Measurements from ENCODE around the gene XPO5. TPM values are rescaled to one million over a fixed set of nuclear protein-coding genes. Genes with fewer than 3 reads are reported as not detected.
A peak's percentile ranks its signal among the peaks of the same experiment; 100 is the strongest.

The XPO5 gene
- total RNA-seq, 1 donor from 2014 or later: 33.5 TPM

DNA sequence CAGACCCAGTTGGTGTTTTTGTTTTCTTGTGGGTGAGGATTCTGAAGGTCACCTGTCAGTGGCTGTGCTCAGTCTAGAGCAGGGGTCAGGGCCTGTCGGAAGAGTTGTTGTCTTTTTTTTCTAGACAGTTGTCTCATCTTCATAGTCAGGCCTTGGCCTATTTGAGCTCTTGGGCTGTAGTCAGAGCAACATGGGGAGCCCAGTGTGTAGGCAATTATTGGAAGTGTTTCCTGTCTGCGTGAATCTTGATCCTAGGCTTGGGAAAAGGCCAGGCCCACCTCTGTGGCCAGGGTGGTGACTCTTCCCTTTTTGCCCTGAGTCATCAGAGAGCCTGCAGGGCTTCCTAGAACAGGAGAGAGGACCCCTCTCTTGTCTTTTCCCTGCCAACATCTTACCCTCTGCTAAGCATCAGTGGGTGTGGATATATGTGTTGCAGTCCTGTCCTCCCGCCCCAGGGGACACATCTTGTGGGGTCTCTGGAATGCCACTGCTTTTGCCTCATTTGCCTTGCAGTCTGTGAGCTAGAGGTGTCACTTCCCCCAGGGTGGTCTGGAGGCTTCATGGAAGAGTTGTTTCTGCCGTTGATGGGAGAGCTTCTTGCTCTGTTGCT, 87.1 kb downstream of the XPO5 start:
- DNase-seq (ENCODE audit: low spot score): no peak
- intact Hi-C loops (cut with DNase I): no loop called here
- ATAC-seq: no peak

DNA sequence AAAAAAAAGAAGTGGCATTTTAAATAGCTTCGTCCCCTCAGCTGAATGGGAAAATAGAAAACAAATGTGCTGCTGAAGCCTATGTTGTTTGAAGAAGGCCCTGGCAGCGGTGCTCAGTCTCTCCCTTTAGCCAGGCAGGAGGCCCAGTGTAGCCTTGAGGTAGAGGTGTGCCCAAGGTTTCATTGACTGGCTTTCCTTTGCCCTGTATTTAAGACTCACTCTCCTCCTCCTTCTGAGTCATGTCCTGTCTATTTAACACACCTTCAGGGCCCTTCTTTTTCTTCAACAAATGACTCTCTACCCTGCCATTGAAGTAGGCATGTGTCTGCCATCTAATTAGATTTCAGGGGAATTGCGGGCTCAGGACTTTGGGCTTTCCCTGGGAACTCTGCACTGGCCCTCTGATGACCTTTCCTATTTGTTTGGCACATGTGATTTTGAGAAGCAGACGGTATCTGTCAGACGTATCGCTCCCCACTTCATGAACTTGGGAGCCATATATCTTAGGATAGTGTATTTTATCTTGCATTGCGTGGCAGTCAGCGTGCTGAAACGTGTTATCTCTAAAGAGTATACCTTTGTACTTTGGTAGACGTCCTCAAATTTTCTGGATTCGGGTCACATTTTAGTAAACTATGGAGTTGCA, 94.1 kb downstream of the XPO5 start:
- DNase-seq (ENCODE audit: low spot score): no peak
- intact Hi-C loops (cut with DNase I): no loop called here

DNA sequence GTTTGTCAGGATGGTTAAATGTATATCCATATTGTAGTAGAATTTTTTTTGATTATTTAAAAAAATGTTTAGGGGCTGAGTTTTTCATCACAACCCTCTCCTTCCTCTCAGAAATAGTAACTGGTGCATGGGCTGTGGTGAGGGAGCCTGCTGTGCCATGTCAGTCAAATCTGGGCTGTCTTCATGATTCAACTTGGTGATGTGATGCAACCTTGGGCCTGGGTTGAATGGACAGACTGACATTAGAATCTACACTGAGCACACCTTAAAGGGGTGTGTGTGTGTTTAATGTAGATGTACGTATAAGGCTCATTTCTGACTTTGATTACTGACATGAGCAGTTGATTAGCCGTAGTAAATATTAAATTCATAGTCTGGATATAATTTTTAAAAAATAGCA, 94.8 kb downstream of the XPO5 start:
- no peak for DNase-seq (ENCODE audit: low spot score)
- no peak for ATAC-seq
- intact Hi-C loops (cut with DNase I): no loop called here

More for the DNA sequence above, 94.1 kb downstream of the XPO5 start:
- no peak for ATAC-seq

DNA sequence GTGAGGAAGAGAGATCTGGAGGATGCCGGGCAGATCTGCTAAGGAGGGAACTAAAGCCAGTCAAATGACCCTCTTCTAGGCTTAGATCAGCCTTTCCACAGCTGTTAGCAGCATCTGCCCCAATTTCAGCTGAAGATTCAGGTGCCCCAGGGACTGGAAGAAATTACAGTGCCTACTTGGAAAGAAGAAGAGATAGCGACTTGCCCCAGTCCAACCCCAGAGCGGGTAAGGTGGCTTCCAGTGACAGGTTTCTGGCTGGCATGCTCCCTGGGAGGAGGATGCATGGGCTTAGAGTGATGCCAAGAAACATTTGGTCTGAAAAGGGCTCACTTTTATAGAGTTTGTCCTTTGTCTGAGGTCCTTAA, 97.8 kb downstream of the XPO5 start:
- no peak for ATAC-seq
- no peak for DNase-seq (ENCODE audit: low spot score)
- intact Hi-C loops (cut with DNase I): no loop called here

DNA sequence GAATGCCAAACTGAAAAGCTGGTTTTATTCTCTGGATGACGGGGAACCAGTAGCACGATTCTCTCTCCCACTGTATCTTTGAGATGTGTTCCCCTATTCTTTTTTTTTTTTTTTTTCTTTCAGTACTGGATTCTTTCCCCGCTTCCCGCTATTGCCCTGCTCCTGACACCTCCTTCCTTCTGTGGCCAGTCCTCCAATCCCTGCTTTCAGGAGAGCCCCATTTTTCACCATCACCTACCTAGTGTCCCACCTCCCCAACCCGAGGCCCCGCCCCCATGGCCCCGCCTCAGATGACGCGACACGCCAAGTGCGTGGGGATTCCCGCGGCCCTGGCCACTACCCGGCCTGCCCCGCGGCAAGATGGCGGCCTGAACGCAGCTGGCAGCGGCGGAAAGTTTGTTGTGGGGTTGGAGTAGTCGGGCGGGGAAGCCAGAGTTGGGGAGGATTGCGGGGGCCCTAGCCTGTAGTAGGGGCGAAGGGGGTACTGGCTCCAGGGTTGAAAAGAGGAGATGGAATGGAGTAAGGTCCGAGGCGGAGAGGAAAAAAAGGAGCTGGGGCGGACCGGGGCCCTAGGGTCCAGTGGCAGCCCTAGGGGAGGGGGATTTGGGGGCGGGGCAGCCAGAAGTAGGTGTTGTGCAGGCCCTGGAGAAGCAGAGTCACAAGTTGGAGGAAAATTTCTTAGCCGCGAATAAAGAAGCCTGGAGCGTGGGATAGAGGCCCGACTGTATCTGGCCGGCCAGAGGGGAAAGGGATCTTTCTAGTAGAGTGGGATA, 98.4 kb downstream of the XPO5 start, which contains the start of gene TJAP1:
TSS of gene TJAP1 (plus strand) at position 336 of the 773 bp plus-strand sequence. CDS start 21,432 bp downstream, outside the sequence.
- intact Hi-C loops (cut with DNase I): no loop called here
- peak; percentile 100 for ATAC-seq

DNA sequence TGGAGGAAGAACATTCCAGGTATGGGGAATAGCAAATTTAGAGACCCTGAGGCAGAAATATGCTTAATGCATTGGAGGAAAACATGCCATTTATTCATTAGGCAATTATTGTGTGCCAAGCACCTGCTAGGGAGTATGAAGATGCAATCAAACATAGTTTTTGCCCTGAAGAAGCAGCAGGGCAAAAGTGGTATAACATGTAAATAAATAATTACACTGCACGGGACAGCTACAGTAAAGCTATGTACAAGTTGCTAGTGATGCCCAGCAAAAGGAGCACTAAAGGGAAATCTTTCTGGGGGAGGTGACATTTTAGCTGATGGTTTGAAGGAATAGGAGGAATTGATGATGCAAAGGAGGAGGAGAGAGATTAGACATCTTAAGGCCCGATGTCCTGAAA, 99.1 kb downstream of the XPO5 start:
- DNase-seq (ENCODE audit: low spot score) (no peak), ATAC-seq (no peak)
- intact Hi-C loops (cut with DNase I): no loop called here

More for the DNA sequence above, 98.4 kb downstream of the XPO5 start, which contains the start of gene TJAP1:
- DNase-seq (ENCODE audit: low spot score): peak; percentile 97

DNA sequence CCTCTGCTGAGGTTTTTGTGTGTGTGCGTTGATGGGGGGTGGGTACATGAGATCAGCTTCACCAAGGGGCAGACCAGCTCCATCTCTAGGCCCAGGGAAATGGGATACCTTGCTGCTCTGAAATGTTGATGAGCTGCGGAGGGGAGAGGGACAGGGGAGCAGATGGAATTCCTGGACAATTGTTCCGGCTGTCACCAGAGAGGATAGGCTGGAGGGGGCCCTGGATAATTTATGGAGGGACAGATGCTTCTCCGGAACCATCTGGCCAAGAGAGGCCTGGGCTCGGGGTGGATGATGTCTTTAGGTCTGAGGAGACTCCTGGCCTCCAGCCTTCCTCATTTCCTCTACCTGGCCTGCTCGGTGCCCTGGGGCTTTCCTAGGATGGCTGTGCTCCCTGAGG, 100.3 kb downstream of the XPO5 start:
- intact Hi-C loops (cut with DNase I): no loop called here
- DNase-seq (ENCODE audit: low spot score) (no peak), ATAC-seq (no peak)

DNA sequence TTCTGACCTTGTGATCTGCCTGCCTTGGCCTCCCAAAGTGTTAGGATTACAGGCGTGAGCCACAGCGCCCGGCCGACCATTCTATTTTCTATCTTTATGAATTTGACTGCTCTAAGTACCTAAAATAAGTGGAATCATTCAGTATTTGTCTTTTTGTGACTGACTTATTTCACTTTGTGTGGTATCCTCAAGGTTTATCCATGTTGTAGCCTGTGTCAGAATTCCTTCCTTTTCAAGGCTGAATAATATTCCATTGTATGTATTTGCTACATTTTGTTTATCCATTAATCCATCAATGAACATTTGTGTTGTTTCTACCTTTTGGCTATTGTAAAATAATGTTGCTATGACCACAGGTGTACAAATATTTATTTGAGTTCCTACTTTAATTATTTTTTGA, 103.3 kb downstream of the XPO5 start:
- DNase-seq (ENCODE audit: low spot score): no peak
- intact Hi-C loops (cut with DNase I): no loop called here
- no peak for ATAC-seq

Other genes with a start within 250 kb of the XPO5 start
- gene ZNF318, start 206.4 kb downstream of the XPO5 start, total RNA-seq: 26.6 TPM
- gene ABCC10, start 148.5 kb downstream of the XPO5 start, total RNA-seq: 31.7 TPM
- gene DLK2, start 120.5 kb downstream of the XPO5 start, total RNA-seq: 0.45 TPM
- gene TJAP1, start 98.5 kb downstream of the XPO5 start, total RNA-seq: 36.9 TPM
- 1.2 TPM for gene LRRC73, start 65.7 kb downstream of the XPO5 start, total RNA-seq
- 66.7 TPM for gene YIPF3, start 59.1 kb downstream of the XPO5 start, total RNA-seq
- 30.3 TPM for gene POLR1C, start 58.9 kb downstream of the XPO5 start, total RNA-seq
- 14.6 TPM for gene POLH, start 147 bp upstream of the XPO5 start, total RNA-seq
- gene GTPBP2, start 53.2 kb upstream of the XPO5 start, total RNA-seq: 60.6 TPM
- gene MAD2L1BP, start 59.8 kb upstream of the XPO5 start, total RNA-seq: 16.8 TPM
- 0.49 TPM for gene RSPH9, start 69.0 kb upstream of the XPO5 start, total RNA-seq
- 29.7 TPM for gene MRPS18A, start 111.8 kb upstream of the XPO5 start, total RNA-seq
- gene VEGFA, start 194.2 kb upstream of the XPO5 start, total RNA-seq: 155 TPM